WERI-Rb-1 (cell line): ENCODE data around the gene CTSW.

ENCODE experiments used
- DNase-seq: peaks from one replicate; pipeline ENCODE4 v3.0.0-alpha.2; 2020
- H3K27ac ChIP-seq: fragments of 250-450 bp; sonication (Bioruptor Pico); 2 replicates; pipeline ENCODE4 v1.5.1; 2020; ENCODE audit warnings: mild to moderate bottlenecking, moderate library complexity
- H3K27me3 ChIP-seq: fragments of 250-450 bp; sonication (Bioruptor Pico); 2 replicates; pipeline ENCODE4 v1.5.1; 2021; ENCODE audit warnings: mild to moderate bottlenecking, low read depth, moderate library complexity; ENCODE audit not compliant: insufficient read depth, severe bottlenecking
- H3K36me3 ChIP-seq: fragments of 250-450 bp; sonication (Bioruptor Pico); 2 replicates; pipeline ENCODE4 v1.5.1; 2020; ENCODE audit warnings: mild to moderate bottlenecking, moderate library complexity
- H3K4me3 ChIP-seq: 2 replicates; pipeline ENCODE4 v1.5.1; 2011; ENCODE audit warnings: low read depth, mild to moderate bottlenecking, control low read depth, low read length
- H3K9me3 ChIP-seq: fragments of 250-450 bp; sonication (Bioruptor Pico); 2 replicates; pipeline ENCODE4 v1.5.1; 2021; ENCODE audit warnings: mild to moderate bottlenecking, moderate library complexity; ENCODE audit not compliant: severe bottlenecking
- TF ChIP-seq, protein P1 (sequence below): IDR thresholded peaks from 2 replicates; pipeline ENCODE4 v1.5.1; 2011; ENCODE audit warnings: low read depth, mild to moderate bottlenecking, control low read depth, inconsistent platforms, low read length

The CTSW gene

DNA sequence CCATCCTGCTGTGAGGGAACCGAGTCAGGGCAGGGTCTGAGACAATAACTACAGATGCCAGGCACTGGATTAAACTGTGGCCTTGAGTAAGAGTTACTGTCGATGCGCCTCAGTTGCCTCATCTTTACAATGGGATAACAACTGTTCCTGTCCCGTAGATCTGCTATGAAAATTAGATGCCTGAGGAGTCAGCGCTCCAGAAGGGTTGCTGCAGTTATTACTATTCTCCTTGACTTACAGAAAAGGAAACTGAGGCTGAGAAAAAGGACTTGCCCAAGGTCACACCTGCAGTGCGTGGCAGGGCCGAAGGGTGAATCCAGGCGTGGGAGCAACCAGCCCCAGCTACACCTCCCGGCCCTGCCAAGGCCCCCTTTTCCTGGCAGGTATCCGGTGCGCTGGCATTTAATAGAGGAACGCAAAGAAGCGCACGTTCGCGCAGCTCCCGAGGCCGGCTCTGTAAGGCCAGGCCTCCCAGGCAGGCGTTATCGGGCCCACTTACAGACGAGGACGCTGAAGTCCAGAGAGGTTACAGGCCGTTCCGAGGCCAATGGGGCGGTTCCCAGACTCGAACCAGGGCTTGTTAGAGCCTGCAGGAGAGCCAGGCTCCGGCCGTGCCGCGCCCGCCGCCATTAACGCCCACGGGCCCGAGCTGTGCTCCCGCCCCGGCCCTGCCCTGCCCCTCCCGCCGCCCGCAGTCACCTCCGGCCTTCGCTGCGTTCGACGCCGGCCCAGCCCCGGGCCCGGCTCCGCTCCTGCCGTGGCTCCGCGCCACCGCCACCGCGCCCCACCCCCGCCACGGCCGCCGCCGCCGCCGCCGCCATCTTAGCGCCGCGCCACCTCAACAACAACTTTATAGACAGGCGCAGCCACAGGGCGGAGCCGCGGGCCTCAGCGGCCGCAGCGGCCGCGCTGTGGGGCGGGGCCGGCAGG, 38.8 kb downstream of the CTSW start, which contains the start of gene C11orf68:
Gene C11orf68 (minus strand): TSS at position 852 of the 930 bp plus-strand sequence. CDS start 31 bp downstream, at position 821.
- H3K9me3 ChIP-seq = no peaks in the 10 kb centered on the region
- H3K4me3 ChIP-seq = peak within 1 kb of the TSS; percentile 94
- TF ChIP-seq, protein P1, sequence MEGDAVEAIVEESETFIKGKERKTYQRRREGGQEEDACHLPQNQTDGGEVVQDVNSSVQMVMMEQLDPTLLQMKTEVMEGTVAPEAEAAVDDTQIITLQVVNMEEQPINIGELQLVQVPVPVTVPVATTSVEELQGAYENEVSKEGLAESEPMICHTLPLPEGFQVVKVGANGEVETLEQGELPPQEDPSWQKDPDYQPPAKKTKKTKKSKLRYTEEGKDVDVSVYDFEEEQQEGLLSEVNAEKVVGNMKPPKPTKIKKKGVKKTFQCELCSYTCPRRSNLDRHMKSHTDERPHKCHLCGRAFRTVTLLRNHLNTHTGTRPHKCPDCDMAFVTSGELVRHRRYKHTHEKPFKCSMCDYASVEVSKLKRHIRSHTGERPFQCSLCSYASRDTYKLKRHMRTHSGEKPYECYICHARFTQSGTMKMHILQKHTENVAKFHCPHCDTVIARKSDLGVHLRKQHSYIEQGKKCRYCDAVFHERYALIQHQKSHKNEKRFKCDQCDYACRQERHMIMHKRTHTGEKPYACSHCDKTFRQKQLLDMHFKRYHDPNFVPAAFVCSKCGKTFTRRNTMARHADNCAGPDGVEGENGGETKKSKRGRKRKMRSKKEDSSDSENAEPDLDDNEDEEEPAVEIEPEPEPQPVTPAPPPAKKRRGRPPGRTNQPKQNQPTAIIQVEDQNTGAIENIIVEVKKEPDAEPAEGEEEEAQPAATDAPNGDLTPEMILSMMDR = no peak
- no peaks in the 10 kb centered on the region for H3K27me3 ChIP-seq
- H3K27ac ChIP-seq = peak within 1 kb of the TSS; percentile 82
- DNase-seq = peak; percentile 35
- peaks cover 15% of the 10 kb centered on the region for H3K36me3 ChIP-seq

GRCh38 chr11:65919141-65919572, 39.5 kb downstream of the CTSW start, which contains the start of gene DRAP1:
Gene DRAP1 (plus strand): TSS chr11:65919426. CDS start chr11:65919502, 76 bp downstream.
- Histone ChIP-seq H3K27me3 (no peaks in the 10 kb centered on the region), H3K4me3 (peak within 1 kb of the TSS; percentile 94), H3K36me3 (peaks cover 17% of the 10 kb centered on the region), H3K9me3 (no peaks in the 10 kb centered on the region), H3K27ac (peak within 1 kb of the TSS; percentile 82)
- DNase-seq = peak; percentile 98
- TF ChIP-seq, protein P1 = no peak

- DNase-seq = peak; percentile 57
- peak overlapping the region; percentile 56 for H3K4me3 ChIP-seq
- TF ChIP-seq, protein P1 = no peak
- H3K27ac ChIP-seq = peak overlapping the region; percentile 74
- H3K27me3 ChIP-seq = no peaks in the 10 kb centered on the region
- H3K9me3 ChIP-seq = no peaks in the 10 kb centered on the region
- H3K36me3 ChIP-seq = peaks cover 17% of the 10 kb centered on the region
Observed at GRCh38 chr11:65919573-65920371, 40.1 kb downstream of the CTSW start.

GRCh38 chr11:65920372-65920802, 40.8 kb downstream of the CTSW start:
- Histone ChIP-seq H3K9me3 (no peaks in the 10 kb centered on the region), H3K27ac (no peak overlapping the region), H3K36me3 (peaks cover 17% of the 10 kb centered on the region), H3K4me3 (peak overlapping the region; percentile 56), H3K27me3 (no peaks in the 10 kb centered on the region)
- TF ChIP-seq, protein P1 = no peak
- DNase-seq = no peak

GRCh38 chr11:65921033-65921555, 41.5 kb downstream of the CTSW start:
- no peak overlapping the region for H3K4me3 ChIP-seq
- no peaks in the 10 kb centered on the region for H3K9me3 ChIP-seq
- H3K27ac ChIP-seq = no peak overlapping the region
- TF ChIP-seq, protein P1 = no peak
- DNase-seq = no peak
- H3K27me3 ChIP-seq = no peaks in the 10 kb centered on the region
- H3K36me3 ChIP-seq = peaks cover 17% of the 10 kb centered on the region
